ENCODE data around the gene PSD2.
A peak's percentile ranks its signal among the peaks of the same experiment; 100 is the strongest.

PSD2 gene

DNA sequence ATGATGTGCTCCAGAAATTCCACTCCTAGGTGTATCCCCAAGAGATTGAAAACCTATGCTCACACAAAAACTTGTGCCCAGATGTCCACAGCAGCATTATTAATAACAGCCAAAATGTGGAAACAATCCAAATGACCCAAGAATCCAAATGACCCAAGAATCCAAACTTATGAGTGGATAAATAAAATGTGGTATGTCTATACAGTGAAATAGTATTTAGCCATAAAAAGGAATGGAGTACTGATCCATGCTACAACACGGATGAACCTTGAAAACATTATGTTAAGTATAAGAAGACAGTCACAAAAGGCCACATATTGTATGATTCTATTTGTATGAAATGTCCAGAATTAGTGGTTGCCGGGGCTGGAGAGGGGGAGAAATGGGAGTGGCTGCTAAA is 80.3 kb downstream of the PSD2 start:
- H3K27ac Mint-ChIP-seq, result no peak overlapping the region
- no peaks in the 10 kb centered on the region for H3K36me3 Mint-ChIP-seq
- H3K27me3 Mint-ChIP-seq, result peaks cover 47% of the 10 kb centered on the region
- DNase-seq, result no peak
- H3K9me3 Mint-ChIP-seq, result no peaks in the 10 kb centered on the region
- CTCF ChIA-PET, result interaction anchor here (2.0 kb wide), 1 partner anchor 92 kb away, joined by 9 read pairs; no protein-coding TSS in a partner anchor
- peaks cover 7% of the 10 kb centered on the region for H3K4me1 Mint-ChIP-seq
- no peak overlapping the region for H3K4me3 Mint-ChIP-seq

DNA sequence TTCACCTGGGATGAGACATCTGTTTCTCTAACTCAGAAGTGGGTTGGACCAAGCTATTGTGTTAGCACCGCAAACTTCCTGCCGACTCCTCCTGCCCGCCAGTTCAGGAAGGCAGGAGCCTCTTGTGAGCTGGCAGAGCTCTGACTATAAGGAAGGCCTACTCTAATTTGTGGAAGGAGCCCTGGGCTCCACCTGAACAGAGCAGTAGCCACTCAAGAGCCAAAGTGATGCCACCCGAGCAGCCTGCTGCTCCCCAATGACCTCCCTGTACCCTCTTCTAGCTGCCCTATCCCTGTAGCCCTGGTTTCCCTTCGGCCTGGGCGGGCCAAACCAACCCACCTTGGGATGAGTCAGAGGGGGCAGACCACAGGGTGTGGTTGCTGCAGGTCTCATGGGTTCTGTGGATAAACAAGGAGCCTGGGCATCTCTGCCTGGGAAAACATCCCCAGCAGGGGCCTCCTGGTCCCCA is 81.6 kb downstream of the PSD2 start:
- H3K4me3 Mint-ChIP-seq, result no peak overlapping the region
- H3K36me3 Mint-ChIP-seq, result no peaks in the 10 kb centered on the region
- no peaks in the 10 kb centered on the region for H3K9me3 Mint-ChIP-seq
- DNase-seq, result peak; percentile 23
- peaks cover 7% of the 10 kb centered on the region for H3K4me1 Mint-ChIP-seq
- CTCF ChIA-PET, result no interaction called here
- H3K27me3 Mint-ChIP-seq, result peaks cover 35% of the 10 kb centered on the region
- H3K27ac Mint-ChIP-seq, result no peak overlapping the region

DNA sequence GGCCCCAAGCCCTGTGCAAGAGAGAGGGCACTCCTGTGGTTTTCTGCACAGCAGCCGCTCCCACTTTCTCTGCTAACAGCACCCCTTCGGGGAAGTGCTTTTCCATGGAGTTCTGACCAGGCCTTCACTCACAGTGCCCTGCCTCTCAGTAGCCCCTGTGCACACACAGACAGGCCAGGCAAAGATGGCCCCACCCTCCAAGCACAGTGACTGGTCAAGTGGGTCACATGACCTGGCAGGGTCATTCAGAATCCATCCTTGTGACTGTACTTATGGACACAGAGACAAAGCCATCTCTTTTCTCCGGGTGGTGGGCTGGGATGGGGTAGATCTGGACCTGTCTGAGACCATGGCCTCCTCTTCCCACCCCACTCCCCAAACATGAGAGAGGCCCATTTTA is 82.5 kb downstream of the PSD2 start:
- Mint-ChIP-seq H3K27me3 (peaks cover 27% of the 10 kb centered on the region), H3K27ac (no peak overlapping the region), H3K36me3 (no peaks in the 10 kb centered on the region), H3K4me1 (peaks cover 7% of the 10 kb centered on the region), H3K9me3 (no peaks in the 10 kb centered on the region), H3K4me3 (no peak overlapping the region)
- CTCF ChIA-PET, result no interaction called here
- DNase-seq, result no peak

DNA sequence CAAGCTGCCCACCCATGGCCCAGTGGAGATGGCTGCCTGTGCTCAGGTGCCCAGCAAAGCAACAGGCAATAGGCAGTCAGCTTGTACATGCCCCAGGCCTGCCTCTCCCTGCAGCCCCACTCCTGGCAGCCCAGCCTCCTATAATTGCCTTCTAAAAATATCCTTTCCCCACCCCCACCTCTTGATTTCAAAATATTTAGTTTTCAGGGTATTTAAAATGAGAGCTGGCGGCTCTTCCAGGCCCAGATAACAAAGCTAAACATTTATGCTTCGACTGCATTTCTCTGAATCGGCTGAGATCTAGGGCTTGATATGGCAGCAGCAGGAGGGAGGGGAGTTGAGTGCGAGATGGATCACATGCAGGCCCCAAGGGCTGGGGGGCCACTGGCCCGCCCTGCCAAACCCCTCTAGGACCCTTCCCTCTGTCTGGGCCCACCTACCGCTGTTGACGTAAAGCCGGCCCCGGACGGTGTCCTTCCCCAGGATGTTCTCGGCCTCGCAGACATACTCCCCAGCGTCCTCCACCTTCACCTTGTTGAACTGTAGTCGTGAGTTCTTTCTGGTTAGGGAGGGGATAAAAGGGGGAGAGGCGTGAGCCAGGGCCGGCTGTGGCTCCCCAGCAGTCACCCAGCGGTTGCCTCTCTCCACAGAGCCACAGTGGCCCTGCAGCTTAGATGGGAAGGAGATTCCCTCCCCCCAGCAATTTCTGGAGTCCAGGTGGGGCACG is 85.0 kb downstream of the PSD2 start:
- H3K27ac Mint-ChIP-seq, result no peak overlapping the region
- no peaks in the 10 kb centered on the region for H3K9me3 Mint-ChIP-seq
- CTCF ChIA-PET, result no interaction called here
- no peak overlapping the region for H3K4me3 Mint-ChIP-seq
- H3K36me3 Mint-ChIP-seq, result no peaks in the 10 kb centered on the region
- H3K4me1 Mint-ChIP-seq, result peaks cover 7% of the 10 kb centered on the region
- no peak for DNase-seq
- peaks cover 21% of the 10 kb centered on the region for H3K27me3 Mint-ChIP-seq

DNA sequence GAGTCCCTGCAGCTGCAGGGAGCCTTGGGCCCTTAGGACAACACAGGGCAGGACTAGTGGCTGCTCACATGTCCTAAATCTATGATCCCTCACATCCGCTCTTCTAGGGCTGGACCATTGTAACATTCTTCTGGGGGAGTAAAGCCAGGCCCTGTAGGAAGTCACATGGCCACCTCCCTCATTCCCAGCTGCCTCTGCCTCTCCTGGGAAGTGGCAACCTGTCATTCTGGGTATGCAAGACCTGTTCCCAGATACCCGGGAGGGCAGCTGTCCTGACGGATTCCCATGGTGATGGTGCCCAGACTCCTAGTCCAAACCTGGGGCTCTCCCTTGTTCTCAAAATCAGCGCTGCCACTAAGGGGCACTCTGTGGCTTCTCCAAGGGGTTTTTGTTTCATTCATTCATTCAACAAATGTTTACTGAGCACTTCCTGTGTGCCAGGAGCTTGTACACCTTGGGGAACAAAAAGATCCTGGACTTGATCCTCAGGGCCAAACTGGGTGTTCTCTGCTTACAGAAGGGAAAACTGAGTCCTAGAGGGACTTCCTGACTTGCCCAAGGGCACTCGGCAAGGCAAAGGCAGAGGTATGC is 85.6 kb downstream of the PSD2 start:
- Mint-ChIP-seq H3K4me1 (peaks cover 7% of the 10 kb centered on the region), H3K9me3 (no peaks in the 10 kb centered on the region), H3K36me3 (no peaks in the 10 kb centered on the region), H3K27me3 (peaks cover 28% of the 10 kb centered on the region), H3K27ac (no peak overlapping the region), H3K4me3 (no peak overlapping the region)
- CTCF ChIA-PET, result no interaction called here
- DNase-seq, result no peak

DNA sequence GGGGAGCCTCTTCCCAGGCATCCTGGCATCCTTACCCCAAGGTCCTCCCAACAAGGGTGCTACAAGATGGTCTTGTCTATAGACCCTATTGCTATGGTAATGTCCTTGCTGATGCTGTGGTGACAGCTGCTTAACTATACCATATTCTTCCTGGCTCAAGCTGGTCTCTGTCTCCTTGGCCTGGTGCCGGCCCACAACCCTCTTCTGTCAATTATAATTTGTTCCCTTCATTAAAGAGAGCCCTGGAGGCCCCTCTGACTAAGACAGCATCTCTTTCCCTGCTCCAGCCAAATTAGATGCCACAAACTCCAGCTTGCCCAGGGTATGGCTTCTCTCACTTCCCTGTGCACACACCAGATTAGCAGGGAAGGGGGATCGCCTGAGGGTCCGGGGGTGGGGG is 86.7 kb downstream of the PSD2 start:
- peaks cover 20% of the 10 kb centered on the region for H3K27me3 Mint-ChIP-seq
- H3K36me3 Mint-ChIP-seq, result no peaks in the 10 kb centered on the region
- H3K4me3 Mint-ChIP-seq, result no peak overlapping the region
- CTCF ChIA-PET, result no interaction called here
- no peak overlapping the region for H3K27ac Mint-ChIP-seq
- no peaks in the 10 kb centered on the region for H3K4me1 Mint-ChIP-seq
- no peak for DNase-seq
- H3K9me3 Mint-ChIP-seq, result no peaks in the 10 kb centered on the region

DNA sequence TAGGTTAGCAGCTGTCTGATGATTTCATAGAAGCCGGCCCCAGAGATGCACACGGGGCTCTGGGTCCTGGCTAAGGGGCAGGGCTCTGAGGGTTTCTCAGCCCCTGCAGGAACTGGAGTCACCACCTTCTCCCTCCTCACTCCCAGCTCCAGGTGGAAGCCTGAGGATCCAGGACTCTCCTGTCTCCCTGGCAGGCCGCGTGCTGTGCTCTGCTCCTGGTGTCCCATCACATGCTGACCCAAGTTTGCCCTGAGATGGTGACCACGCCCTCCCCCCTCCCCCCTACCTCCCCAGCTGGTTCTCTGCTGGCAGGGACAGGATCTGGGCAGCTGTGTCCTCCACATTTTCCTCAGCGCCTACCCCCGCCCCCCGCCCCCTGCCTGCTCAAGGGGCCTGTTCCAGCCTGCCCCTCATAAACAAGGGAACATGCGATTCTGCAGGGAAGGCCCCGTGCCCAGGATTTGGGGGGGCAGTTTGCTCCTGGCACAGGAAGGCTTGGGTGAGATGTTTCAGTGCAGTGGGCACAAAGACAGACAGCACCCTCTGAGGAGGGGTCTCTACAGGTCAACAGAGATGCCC is 87.4 kb downstream of the PSD2 start:
- DNase-seq, result no peak
- Mint-ChIP-seq H3K9me3 (no peaks in the 10 kb centered on the region), H3K4me1 (no peaks in the 10 kb centered on the region), H3K4me3 (no peak overlapping the region), H3K27ac (no peak overlapping the region), H3K27me3 (peaks cover 21% of the 10 kb centered on the region), H3K36me3 (no peaks in the 10 kb centered on the region)
- CTCF ChIA-PET, result no interaction called here

DNA sequence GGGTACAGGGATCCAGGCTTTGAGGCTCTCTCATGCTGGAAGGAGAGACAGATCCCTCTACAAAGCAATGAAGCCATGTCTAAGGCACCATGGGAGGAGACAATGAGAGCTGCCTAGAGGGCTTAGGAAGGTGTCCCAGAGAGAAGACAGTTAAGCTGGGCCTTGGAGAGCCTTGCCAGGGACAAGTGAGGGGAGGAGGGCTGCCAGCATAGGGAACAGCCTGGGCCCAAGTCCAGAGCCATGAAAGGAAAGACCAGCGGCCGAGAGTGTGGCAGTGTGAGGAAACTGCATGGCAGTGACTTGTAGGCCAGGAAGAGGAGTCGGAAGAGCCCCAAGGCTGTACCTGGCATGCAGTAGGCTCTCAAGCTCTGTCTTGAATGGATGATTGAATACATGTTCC is 88.5 kb downstream of the PSD2 start:
- H3K36me3 Mint-ChIP-seq, result no peaks in the 10 kb centered on the region
- no peak overlapping the region for H3K27ac Mint-ChIP-seq
- H3K27me3 Mint-ChIP-seq, result peaks cover 27% of the 10 kb centered on the region
- no peaks in the 10 kb centered on the region for H3K9me3 Mint-ChIP-seq
- CTCF ChIA-PET, result no interaction called here
- H3K4me1 Mint-ChIP-seq, result no peaks in the 10 kb centered on the region
- DNase-seq, result no peak
- no peak overlapping the region for H3K4me3 Mint-ChIP-seq

DNA sequence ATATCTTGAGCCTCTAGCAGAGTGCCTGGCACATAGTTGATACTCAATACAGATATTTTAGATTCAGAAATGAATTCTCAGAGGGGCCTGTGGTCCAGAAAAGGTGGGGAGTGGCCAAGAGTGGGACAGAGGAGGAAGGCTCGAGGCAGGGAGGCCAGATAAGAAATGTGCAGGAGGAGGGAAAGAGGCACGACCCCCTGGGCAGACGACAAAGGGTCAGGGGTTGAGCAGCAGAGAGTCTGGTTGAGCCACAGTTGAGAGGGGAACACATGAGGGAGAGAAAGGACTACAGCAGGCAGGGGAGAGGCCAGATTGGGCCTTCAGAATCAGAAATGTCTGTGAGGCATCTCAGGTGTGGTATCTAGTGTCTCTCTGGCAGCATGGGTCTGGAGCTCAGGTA is 89.1 kb downstream of the PSD2 start:
- CTCF ChIA-PET, result no interaction called here
- H3K9me3 Mint-ChIP-seq, result no peaks in the 10 kb centered on the region
- no peak overlapping the region for H3K27ac Mint-ChIP-seq
- peaks cover 27% of the 10 kb centered on the region for H3K27me3 Mint-ChIP-seq
- H3K4me1 Mint-ChIP-seq, result no peaks in the 10 kb centered on the region
- H3K36me3 Mint-ChIP-seq, result no peaks in the 10 kb centered on the region
- no peak overlapping the region for H3K4me3 Mint-ChIP-seq
- DNase-seq, result no peak

DNA sequence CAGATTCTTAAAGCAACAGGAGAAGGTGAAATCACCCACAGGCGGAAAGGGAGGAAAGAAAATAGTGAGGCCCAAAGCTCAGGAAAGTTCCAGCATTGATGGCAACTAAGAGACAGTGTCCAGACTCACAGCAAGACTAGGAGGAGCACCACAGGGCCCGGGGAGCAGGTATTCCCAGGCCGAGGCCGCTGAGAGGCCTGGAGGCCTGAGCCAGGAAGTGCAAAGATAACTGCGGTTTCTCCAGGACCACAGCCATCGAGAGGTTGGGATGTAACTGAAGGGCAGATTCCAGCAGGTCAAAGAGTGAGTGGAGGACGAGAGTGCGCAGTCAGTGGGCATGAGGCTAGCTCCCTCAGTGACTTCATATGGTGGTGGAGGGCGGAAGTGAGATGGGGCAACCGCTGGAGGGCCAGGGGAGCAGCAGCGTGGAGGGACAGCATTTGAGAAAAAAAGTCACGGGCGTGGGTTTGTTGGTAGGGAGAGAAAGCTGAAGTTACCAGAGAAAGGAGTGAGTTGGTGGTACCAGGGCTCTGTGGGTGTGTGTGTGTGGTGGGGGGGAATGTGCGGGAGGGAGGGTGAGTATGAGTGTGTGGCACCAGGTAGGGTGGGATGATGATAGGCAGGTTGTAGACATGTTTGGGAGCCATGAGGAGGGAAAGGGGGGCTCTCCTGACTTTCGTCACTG is 89.7 kb downstream of the PSD2 start:
- Mint-ChIP-seq H3K4me1 (no peaks in the 10 kb centered on the region), H3K36me3 (no peaks in the 10 kb centered on the region), H3K27me3 (peaks cover 30% of the 10 kb centered on the region), H3K4me3 (no peak overlapping the region), H3K27ac (no peak overlapping the region), H3K9me3 (no peaks in the 10 kb centered on the region)
- CTCF ChIA-PET, result no interaction called here
- DNase-seq, result no peak

DNA sequence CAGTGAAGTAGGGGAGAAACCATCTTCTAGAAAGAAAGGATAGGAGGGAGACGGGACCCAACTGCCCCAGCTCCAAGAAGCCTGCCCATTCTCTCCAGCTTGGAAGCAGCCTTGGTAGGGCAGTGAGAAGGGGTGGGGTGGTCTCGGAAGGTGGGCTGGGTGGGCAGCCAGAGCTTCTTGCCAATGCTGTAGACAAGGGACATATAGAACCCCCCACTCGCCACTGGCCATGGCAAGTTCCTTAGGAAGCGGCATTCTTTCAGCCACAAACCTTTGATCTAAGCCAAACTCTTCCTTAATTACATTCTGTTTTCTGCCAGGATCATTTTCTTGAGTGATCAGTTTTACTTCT is 90.2 kb downstream of the PSD2 start:
- H3K4me1 Mint-ChIP-seq, result no peaks in the 10 kb centered on the region
- H3K27ac Mint-ChIP-seq, result no peak overlapping the region
- CTCF ChIA-PET, result no interaction called here
- no peak for DNase-seq
- no peak overlapping the region for H3K4me3 Mint-ChIP-seq
- H3K27me3 Mint-ChIP-seq, result peaks cover 34% of the 10 kb centered on the region
- no peaks in the 10 kb centered on the region for H3K9me3 Mint-ChIP-seq
- no peaks in the 10 kb centered on the region for H3K36me3 Mint-ChIP-seq

DNA sequence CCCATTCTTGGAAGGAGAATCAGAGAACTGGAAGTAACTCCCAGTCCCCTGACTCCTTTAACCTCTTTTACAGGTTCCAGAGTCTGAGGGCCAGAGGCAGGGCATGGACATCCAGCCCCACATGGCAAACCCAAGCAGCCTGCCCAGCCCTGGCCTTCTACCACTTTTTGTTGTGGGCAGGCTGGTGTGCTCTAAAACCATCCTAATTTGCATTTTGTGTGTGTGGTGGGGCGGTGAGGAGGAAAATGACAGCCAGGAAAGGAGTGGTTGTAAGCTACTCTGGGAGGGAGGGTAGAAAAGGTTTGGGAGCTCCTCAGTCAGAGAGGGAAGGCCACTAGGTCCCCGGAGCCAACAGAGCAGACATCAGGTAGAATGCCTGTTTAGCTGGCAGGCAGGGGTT is 90.6 kb downstream of the PSD2 start:
- CTCF ChIA-PET, result interaction anchor here (0.7 kb wide), 1 partner anchor 82 kb away, joined by 3 read pairs; no protein-coding TSS in a partner anchor
- DNase-seq, result no peak

DNA sequence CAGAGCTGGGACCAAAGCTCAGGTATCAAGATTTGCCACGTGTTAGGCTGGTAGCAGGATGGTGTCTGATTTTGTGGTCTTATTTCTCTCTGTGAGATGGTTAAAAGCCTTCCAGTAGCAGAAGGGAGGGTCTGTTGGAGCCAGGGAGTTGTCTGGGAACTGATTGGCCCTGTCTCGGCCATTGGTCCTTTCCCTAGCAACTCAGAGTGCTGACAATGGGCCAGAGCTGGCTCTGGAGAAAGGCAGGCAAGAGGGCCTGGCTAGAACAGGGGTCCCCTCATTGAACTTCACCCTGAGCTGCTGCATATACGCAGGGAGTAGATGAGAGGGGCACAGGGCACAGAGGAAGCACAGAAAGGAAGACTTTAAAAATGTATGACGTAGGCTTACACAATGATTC is 92.8 kb downstream of the PSD2 start:
- Mint-ChIP-seq H3K27ac (no peak overlapping the region), H3K36me3 (no peaks in the 10 kb centered on the region), H3K4me3 (no peak overlapping the region), H3K27me3 (peaks cover 49% of the 10 kb centered on the region), H3K9me3 (no peaks in the 10 kb centered on the region), H3K4me1 (no peaks in the 10 kb centered on the region)
- CTCF ChIA-PET, result no interaction called here
- DNase-seq, result no peak

More for the DNA sequence above, 90.6 kb downstream of the PSD2 start:
- no peak overlapping the region for H3K4me3 Mint-ChIP-seq
- H3K27me3 Mint-ChIP-seq, result peaks cover 37% of the 10 kb centered on the region
- H3K4me1 Mint-ChIP-seq, result no peaks in the 10 kb centered on the region
- H3K9me3 Mint-ChIP-seq, result no peaks in the 10 kb centered on the region
- no peaks in the 10 kb centered on the region for H3K36me3 Mint-ChIP-seq
- no peak overlapping the region for H3K27ac Mint-ChIP-seq

DNA sequence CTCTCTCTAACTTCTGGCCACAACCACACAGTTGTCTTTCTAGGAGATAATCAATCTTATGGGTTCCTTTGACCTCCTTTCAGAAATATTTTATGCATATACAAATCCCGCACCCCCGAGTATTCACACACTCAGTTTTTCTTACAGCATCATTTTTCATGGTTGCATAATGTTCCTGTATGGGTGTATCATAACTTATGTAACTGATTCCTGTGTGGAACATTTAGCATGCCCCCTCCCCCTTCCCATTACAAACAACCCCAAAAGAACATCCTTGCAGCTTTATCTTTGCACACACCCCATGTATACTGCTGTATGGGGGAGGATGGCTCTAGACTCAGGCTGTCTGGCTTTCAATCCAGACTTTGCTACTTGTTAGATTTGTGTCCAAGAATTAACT is 93.8 kb downstream of the PSD2 start:
- Mint-ChIP-seq H3K9me3 (no peaks in the 10 kb centered on the region), H3K27ac (no peak overlapping the region), H3K36me3 (no peaks in the 10 kb centered on the region), H3K4me3 (no peak overlapping the region), H3K27me3 (peaks cover 52% of the 10 kb centered on the region), H3K4me1 (no peaks in the 10 kb centered on the region)
- CTCF ChIA-PET, result no interaction called here
- DNase-seq, result no peak

DNA sequence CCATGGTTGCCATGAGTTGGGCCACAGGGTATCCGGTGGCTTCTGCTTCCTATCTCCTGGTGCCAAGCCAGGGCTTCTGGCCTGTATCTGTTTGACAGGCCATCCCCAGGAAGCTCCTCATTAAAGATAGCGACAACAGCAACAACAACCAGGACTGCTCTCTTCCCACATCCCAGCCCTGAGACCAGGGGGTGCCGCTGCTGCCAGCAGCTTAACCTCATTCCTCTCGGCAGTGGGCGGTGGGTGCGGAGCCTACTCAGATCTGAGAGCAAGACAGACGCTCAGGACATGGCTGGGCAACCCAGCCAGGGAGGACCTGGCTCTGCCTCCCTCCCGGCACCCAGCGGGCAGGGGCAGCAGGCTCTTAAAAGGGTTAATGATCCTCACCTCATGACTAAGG is 98.3 kb downstream of the PSD2 start:
- Mint-ChIP-seq H3K9me3 (no peaks in the 10 kb centered on the region), H3K27me3 (peaks cover 66% of the 10 kb centered on the region), H3K27ac (no peak overlapping the region), H3K4me1 (no peaks in the 10 kb centered on the region), H3K4me3 (no peak overlapping the region), H3K36me3 (no peaks in the 10 kb centered on the region)
- no peak for DNase-seq
- CTCF ChIA-PET, result interaction anchor here (0.6 to 1.1 kb wide), 2 partner anchors 75 to 251 kb away, joined by 3 to 4 read pairs; no protein-coding TSS in a partner anchor

Data from activated naive CD4-positive, alpha-beta T cell treated with anti-CD3 and anti-CD28 coated beads, Interleukin-2, amount 10 ng/mL, durations not matched to agents 7 days and 5 days (primary cell).